Hepatocyte (in vitro differentiated cells): ENCODE data around the gene NPBWR2. TPM values are rescaled to one million over a fixed set of nuclear protein-coding genes. Genes with fewer than 3 reads are reported as not detected.

Experiments used
- DNase-seq: peaks from one replicate; pipeline ENCODE4 v3.0.0-alpha.2; 2016; ENCODE audit warnings: low spot score
- H2AFZ ChIP-seq: fragments of 200-600 bp; sonication (generic); 2 replicates; pipeline ENCODE4 v1.6.0; 2016; ENCODE audit warnings: antibody characterized with exemption, mild to moderate bottlenecking
- H3K27ac ChIP-seq: fragments of 200-600 bp; sonication (generic); 2 replicates; pipeline ENCODE4 v1.5.1; 2016; ENCODE audit warnings: mild to moderate bottlenecking
- H3K27me3 ChIP-seq: fragments of 200-600 bp; sonication (generic); 2 replicates; pipeline ENCODE4 v1.6.1; 2016
- H3K36me3 ChIP-seq: fragments of 200-600 bp; sonication (generic); replicated peaks from 2 replicates; pipeline ENCODE4 v1.5.1; 2016; ENCODE audit warnings: low read depth; ENCODE audit not compliant: insufficient read depth
- H3K4me1 ChIP-seq: fragments of 200-600 bp; sonication (generic); 2 replicates; pipeline ENCODE4 v1.5.1; 2016; ENCODE audit warnings: mild to moderate bottlenecking, moderate library complexity; ENCODE audit not compliant: insufficient read depth
- H3K4me2 ChIP-seq: fragments of 200-600 bp; sonication (generic); 2 replicates; pipeline ENCODE4 v1.6.0; 2016
- H3K4me3 ChIP-seq: fragments of 200-600 bp; sonication (generic); 2 replicates; pipeline ENCODE4 v1.5.1; 2016; ENCODE audit warnings: mild to moderate bottlenecking
- H3K79me2 ChIP-seq: fragments of 200-600 bp; sonication (generic); 2 replicates; pipeline ENCODE4 v1.6.0; 2017; ENCODE audit warnings: mild to moderate bottlenecking
- H3K9me2 ChIP-seq: fragments of 200-600 bp; sonication (generic); replicated peaks from 2 replicates; pipeline ENCODE4 v1.6.0; 2017; ENCODE audit warnings: mild to moderate bottlenecking; ENCODE audit not compliant: insufficient read depth
- H3K9me3 ChIP-seq: fragments of 200-600 bp; sonication (generic); 2 replicates; pipeline ENCODE4 v1.5.1; 2016; ENCODE audit warnings: low read depth, mild to moderate bottlenecking
- H4K20me1 ChIP-seq: fragments of 200-600 bp; sonication (generic); 2 replicates; pipeline ENCODE4 v1.6.0; 2016; ENCODE audit warnings: mild to moderate bottlenecking; ENCODE audit not compliant: insufficient read depth, poor library complexity, severe bottlenecking
- EZH2 ChIP-seq: fragments of 200-600 bp; sonication (generic); IDR thresholded peaks from 2 replicates; pipeline ENCODE4 v1.6.1; 2016; ENCODE audit warnings: antibody characterized with exemption, mild to moderate bottlenecking, borderline replicate concordance
- EZH2phosphoT487 ChIP-seq: fragments of 200-600 bp; sonication (generic); IDR thresholded peaks from one replicate; pipeline ENCODE4 v1.6.1; 2018; ENCODE audit warnings: antibody characterized with exemption, mild to moderate bottlenecking, low read depth, moderate library complexity; ENCODE audit not compliant: unreplicated experiment, severe bottlenecking
- WGBS: methylation state at CpG from one replicate; pipeline ENCODE4 v1.1.6; 2016; ENCODE audit warnings: low lambda C conversion rate; ENCODE audit errors: missing lambda C conversion rate; 5-methylcytosine and 5-hydroxymethylcytosine counted together
- polyA plus RNA-seq: library from polyadenylated mRNA; unstranded; fragments of >200 nt; fragmentation: Nextera tagmentation; extraction: Ambion mirVana; gene quantifications from 2 replicates; pipeline ENCODE4 v1.2.1, GENCODE V29; 2016
- total RNA-seq: library from RNA; depleted of rRNA; stranded (reverse); fragments of >200 nt; gene quantifications from 2 replicates; pipeline ENCODE4 v1.2.3, GENCODE V29; 2014
- TF ChIP-seq, protein P1 (sequence below): fragments of 200-600 bp; sonication (generic); IDR thresholded peaks from 2 replicates; pipeline ENCODE4 v1.5.1; 2016; ENCODE audit warnings: antibody characterized with exemption, mild to moderate bottlenecking; ENCODE audit not compliant: poor library complexity

The NPBWR2 gene
- total and polyA plus RNA-seq, 2 experiments from 2014 or later = not detected

DNA sequence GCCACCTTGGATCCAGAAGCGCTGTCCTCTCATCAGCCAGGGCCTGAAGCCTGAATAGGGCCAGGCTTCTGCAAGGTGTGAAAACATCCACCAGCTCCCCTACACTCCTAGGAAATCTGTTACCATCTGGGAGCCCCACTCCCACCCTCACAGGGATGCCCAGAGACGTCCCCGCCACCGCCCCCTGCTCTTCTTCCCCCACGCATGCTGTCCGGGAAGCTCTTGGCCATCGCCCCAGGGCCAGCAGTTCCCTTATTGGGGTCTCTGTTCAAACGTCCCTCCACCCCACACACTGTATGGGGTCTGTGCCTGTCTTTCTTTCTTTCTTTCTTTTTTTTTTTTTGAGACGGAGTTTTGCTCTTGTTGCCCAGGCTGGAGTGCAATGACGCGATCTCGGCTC, 31.8 kb downstream of the NPBWR2 start:
- no peak for DNase-seq
- Histone ChIP-seq H3K4me3 (no peak overlapping the region), H3K9me3 (no peaks in the 10 kb centered on the region), H3K27ac (no peak overlapping the region), H3K36me3 (no peaks in the 10 kb centered on the region), H2AFZ (no peak overlapping the region), H4K20me1 (no peaks in the 10 kb centered on the region), H3K79me2 (no peaks in the 10 kb centered on the region), H3K9me2 (no peaks in the 10 kb centered on the region), H3K4me2 (no peak overlapping the region), H3K27me3 (no peaks in the 10 kb centered on the region), H3K4me1 (peaks cover 9% of the 10 kb centered on the region)
- WGBS = 85% methylated on average over 3 of the region's 12 CpGs
- TF ChIP-seq EZH2phosphoT487 (no peak), EZH2 (no peak)
- TF ChIP-seq, protein P1, sequence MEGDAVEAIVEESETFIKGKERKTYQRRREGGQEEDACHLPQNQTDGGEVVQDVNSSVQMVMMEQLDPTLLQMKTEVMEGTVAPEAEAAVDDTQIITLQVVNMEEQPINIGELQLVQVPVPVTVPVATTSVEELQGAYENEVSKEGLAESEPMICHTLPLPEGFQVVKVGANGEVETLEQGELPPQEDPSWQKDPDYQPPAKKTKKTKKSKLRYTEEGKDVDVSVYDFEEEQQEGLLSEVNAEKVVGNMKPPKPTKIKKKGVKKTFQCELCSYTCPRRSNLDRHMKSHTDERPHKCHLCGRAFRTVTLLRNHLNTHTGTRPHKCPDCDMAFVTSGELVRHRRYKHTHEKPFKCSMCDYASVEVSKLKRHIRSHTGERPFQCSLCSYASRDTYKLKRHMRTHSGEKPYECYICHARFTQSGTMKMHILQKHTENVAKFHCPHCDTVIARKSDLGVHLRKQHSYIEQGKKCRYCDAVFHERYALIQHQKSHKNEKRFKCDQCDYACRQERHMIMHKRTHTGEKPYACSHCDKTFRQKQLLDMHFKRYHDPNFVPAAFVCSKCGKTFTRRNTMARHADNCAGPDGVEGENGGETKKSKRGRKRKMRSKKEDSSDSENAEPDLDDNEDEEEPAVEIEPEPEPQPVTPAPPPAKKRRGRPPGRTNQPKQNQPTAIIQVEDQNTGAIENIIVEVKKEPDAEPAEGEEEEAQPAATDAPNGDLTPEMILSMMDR = no peak

DNA sequence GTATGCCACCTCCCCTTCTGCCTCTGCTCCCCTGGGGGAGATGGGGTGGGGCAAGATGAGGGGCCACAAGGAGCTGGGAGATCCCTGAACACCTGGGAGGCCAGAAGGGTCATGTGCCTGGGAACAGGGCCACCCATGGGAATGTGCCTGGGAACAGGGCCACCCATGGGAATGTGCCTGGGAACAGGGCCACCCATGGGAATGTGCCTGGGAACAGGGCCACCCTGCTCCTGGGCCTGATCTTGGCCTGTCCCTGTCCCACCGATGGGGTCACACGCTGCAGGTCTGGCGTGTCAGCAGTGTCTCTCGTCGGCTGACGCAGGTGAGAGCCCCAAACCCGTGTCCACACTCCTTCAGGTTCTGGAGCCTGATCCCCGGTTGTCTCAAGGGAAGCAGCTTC, 32.4 kb downstream of the NPBWR2 start:
- DNase-seq = no peak
- H3K36me3 ChIP-seq = no peaks in the 10 kb centered on the region
- no peak overlapping the region for H3K4me2 ChIP-seq
- H2AFZ ChIP-seq = no peak overlapping the region
- peaks cover 9% of the 10 kb centered on the region for H3K4me1 ChIP-seq
- 96% methylated on average over 8 of the region's 8 CpGs for WGBS
- no peaks in the 10 kb centered on the region for H3K79me2 ChIP-seq
- no peak overlapping the region for H3K4me3 ChIP-seq
- no peaks in the 10 kb centered on the region for H3K9me3 ChIP-seq
- H3K27ac ChIP-seq = no peak overlapping the region
- H3K27me3 ChIP-seq = no peaks in the 10 kb centered on the region
- H3K9me2 ChIP-seq = no peaks in the 10 kb centered on the region
- no peak for TF ChIP-seq EZH2
- no peak for TF ChIP-seq EZH2phosphoT487
- TF ChIP-seq, protein P1 = no peak
- H4K20me1 ChIP-seq = no peaks in the 10 kb centered on the region

DNA sequence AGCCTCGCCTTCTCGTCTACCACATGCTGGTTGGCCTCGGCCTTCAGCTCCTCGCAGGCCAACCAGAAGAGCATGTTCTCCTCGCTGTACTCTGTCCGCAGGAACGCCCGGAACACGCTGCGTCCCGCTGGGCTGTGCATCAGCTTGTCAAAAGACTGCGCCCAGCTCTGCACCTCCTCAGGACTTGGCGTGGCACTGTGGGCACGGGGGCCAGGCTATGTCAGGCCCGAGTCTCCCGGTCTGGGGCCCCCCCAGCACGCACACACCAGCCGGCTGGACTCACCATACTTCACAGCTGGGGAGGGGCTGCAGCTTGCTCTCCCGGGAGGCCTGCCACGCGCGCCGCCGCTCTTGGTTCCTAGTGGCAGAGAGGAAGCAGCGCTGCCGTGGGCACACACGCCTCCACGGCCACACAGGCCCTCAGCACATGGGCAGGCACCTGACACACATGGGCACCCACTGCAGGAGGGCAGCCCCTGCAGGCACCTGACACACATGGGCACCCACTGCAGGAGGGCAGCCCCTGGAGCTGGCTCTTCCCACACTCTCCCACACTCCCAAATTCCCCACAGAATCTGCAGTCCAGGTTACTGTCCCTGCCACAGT, 33.1 kb downstream of the NPBWR2 start:
- Histone ChIP-seq H2AFZ (no peak overlapping the region), H3K9me2 (no peaks in the 10 kb centered on the region)
- WGBS = 95% methylated on average over 28 of the region's 28 CpGs

More for the DNA sequence above, 33.1 kb downstream of the NPBWR2 start:
- Histone ChIP-seq H3K36me3 (no peaks in the 10 kb centered on the region), H3K4me3 (no peak overlapping the region), H3K27ac (no peak overlapping the region), H3K9me3 (no peaks in the 10 kb centered on the region), H3K4me1 (peaks cover 7% of the 10 kb centered on the region), H3K79me2 (no peaks in the 10 kb centered on the region), H3K4me2 (no peak overlapping the region), H3K27me3 (no peaks in the 10 kb centered on the region), H4K20me1 (no peaks in the 10 kb centered on the region)
- TF ChIP-seq EZH2phosphoT487 = no peak
- TF ChIP-seq, protein P1 = no peak
- TF ChIP-seq EZH2 = no peak
- DNase-seq = no peak
